Liver (tissue), 3 donors: ENCODE measurements around the gene BLM.

Source experiments
- ATF3 ChIP-seq: IDR thresholded peaks from 2 replicates; pipeline ENCODE4 v1.6.1; 2016; ENCODE audit warnings: antibody characterized with exemption
- CTCF ChIP-seq: fragments of 150-350 bp; IDR thresholded peaks from 2 replicates; pipeline ENCODE4 v1.5.1; 2017; ENCODE audit warnings: improper control_type of control experiment, low read depth, low read length; ENCODE audit not compliant: missing input control
- FOXA1 ChIP-seq: IDR thresholded peaks from 2 replicates; pipeline ENCODE4 v1.6.1; 2016; ENCODE audit warnings: antibody characterized with exemption
- GABPA ChIP-seq, 2 donors: IDR thresholded peaks in 1 of 2; conservative IDR thresholded peaks in 1 of 2; 2 replicates each; pipeline ENCODE4 v1.6.1; 2016; ENCODE audit warnings: antibody characterized with exemption in 2 of 2, mild to moderate bottlenecking in 1 of 2, moderate library complexity in 1 of 2
- JUND ChIP-seq, 2 donors: IDR thresholded peaks; 2 replicates each; pipeline ENCODE4 v1.6.1; 2016; ENCODE audit warnings: antibody characterized with exemption in 2 of 2
- MAX ChIP-seq: IDR thresholded peaks from 2 replicates; pipeline ENCODE4 v1.6.1; 2016; ENCODE audit warnings: antibody characterized with exemption
- NR2F2 ChIP-seq: IDR thresholded peaks from 2 replicates; pipeline ENCODE4 v1.6.1; 2016; ENCODE audit warnings: antibody characterized with exemption
- RAD21 ChIP-seq, 2 donors: IDR thresholded peaks; 2 replicates each; pipeline ENCODE4 v1.6.1; 2016; ENCODE audit warnings: antibody characterized with exemption in 2 of 2, mild to moderate bottlenecking in 2 of 2
- REST ChIP-seq: IDR thresholded peaks from 2 replicates; pipeline ENCODE4 v1.6.1; 2016; ENCODE audit warnings: antibody characterized with exemption, mild to moderate bottlenecking
- RXRA ChIP-seq, 2 donors: IDR thresholded peaks; 2 replicates each; pipeline ENCODE4 v1.6.1; 2017 to 2018; ENCODE audit warnings: antibody characterized with exemption in 2 of 2, mild to moderate bottlenecking in 1 of 2
- TAF1 ChIP-seq: conservative IDR thresholded peaks from 2 replicates; pipeline ENCODE4 v1.6.1; 2016; ENCODE audit warnings: antibody characterized with exemption, mild to moderate bottlenecking
- YY1 ChIP-seq: IDR thresholded peaks from 2 replicates; pipeline ENCODE4 v1.6.1; 2016; ENCODE audit warnings: antibody characterized with exemption, mild to moderate bottlenecking
- ZBTB33 ChIP-seq: IDR thresholded peaks from 2 replicates; pipeline ENCODE4 v1.6.1; 2016; ENCODE audit warnings: antibody characterized with exemption
- donor health status: healthy.
- donor health status: healthy.

GRCh38 chr15:90708516-90708915 is 8.6 kb upstream of the BLM start:
- TF ChIP-seq CTCF (no peak), JUND (IDR thresholded peaks at IDR 0.05) (no peak), REST (no peak), GABPA (IDR thresholded peaks at IDR 0.05 in 1 of 2, conservative IDR thresholded peaks at IDR 0.05 in 1 of 2) (no peak), TAF1 (no peak), NR2F2 (no peak), MAX (no peak), ATF3 (no peak), ZBTB33 (no peak), YY1 (no peak), RAD21 (IDR thresholded peaks at IDR 0.05) (no peak), RXRA (IDR thresholded peaks at IDR 0.05) (no peak), FOXA1 (no peak)
